Stimulated activated CD8-positive, alpha-beta memory T cell treated with anti-CD3 and anti-CD28 coated beads, Interleukin-4, amount 100 ng/mL, for 48 hours (primary cell): Measurements from ENCODE around the gene STRA6.
A peak's percentile ranks its signal among the peaks of the same experiment; 100 is the strongest.

Experiments
- DNase-seq: peaks from one replicate; pipeline ENCODE4 v3.0.0-alpha.2; 2020

Gene STRA6

DNA sequence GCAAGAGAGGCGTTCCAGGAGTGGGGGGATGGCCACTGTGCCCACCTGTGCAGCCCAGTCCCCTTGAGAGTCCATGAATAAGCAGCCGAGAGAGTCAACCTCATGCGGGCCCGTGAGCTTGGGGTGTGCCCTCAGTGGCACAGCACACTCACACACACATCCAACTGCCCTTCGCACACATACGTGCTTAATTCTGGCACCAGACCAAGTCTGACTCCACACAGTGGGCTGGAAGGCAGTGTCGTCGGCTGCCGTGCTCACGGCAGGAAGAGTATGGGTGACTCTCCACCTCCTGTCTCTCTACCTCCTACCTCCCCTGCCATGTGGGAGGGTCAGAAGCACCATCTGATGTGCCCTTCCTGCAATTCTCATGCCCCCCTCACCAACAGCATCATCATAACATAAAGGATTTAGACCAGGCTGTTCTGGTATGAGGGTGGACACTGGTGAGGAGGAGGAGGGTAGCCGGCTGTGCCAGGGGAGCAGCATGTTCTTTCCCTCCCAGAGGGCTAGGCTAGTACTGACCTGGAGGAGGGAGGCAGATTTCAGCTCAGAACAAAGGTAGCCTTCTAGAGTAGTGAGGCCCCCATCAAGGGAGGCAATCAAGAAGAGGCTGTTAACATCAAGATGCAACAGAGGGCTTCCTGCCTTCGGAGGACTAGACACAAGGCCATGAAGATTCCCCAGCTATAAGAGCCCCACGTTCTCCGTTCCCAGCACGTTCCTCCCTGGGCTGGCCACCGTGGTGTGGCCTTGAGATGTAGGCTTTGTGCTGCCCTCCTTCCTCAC is 5.3 kb upstream of the STRA6 start:
- no peak for DNase-seq

DNA sequence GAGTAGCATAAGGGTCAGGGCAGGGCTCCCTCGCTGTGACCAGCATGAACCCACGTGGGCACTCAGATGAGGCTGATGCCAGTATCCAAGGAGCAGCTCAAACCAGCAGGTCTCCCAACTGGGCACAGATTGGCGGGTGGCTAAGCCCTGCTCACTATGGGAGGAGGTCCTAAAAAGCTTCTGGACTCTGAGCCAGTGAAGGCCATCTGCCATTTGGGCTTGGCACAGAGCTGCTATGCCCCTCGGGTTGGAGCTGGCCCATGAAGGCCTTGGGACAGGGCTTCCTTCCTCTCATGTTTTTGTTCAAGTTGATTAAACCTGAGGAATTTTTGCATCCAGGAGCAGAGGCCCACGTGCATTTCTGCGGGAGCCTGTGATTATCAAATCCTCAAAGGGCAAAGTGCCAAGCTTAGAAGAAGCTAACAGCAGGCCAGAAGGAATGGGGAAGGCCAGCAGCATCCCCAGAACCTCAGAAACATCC is 4.3 kb upstream of the STRA6 start:
- DNase-seq: no peak

- DNase-seq: no peak
Observed at GRCh38 chr15:74205582-74205947, 3.0 kb upstream of the STRA6 start.

DNA sequence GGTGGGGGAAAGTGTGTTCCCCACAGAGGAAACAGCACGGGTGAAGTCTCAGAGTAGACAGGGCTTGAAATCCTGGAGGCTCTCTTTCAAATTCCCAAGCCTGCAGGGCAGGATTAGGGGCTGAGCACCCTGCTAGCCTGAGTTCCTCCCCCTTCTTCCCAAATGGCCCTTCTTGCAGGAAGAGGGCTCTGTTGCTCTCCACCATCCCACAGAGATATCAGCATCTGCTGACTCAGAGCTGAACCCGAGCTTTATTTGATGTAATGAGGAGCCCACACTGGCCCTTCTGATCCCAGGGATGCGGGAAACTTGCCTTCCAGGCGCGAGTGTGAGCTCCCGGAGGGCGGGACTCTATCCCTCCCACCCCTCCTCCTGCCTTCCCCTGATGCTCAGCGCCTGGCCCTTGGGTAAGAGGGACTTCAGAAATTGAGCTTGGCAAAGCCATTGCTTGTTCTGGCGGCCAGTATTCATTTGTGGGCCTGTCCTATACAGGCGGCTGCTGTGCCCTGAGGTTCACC is 1.4 kb upstream of the STRA6 start:
- no peak for DNase-seq

- no peak for DNase-seq
Observed at GRCh38 chr15:74201710-74202420, 722 bp downstream of the STRA6 start.

DNA sequence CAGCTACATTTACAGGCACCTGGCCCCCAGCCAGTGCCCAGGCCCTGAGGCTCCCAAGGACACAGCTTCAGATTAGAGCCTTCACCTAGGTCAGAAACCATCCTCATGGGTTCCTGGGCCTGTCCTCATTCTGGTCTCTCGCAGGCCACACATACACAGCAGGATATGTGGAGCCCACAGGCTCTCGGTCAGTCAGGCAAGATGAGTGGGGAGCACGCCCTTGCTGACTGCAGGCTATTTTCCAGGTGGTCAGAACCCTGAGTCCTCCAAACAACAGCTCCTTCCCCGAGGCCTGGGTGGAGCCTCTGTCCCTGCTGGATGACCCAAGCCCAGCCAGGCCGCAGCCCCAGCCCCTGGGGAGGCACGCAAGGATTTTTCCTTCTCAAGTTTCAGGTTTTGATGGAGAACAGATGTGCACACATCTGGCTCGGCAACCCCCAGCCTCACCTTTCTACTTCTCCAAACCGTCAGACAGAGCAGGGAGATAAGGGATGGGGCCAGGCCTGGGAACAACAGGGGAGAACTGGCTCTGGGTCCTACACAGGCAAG is 1.6 kb downstream of the STRA6 start:
- DNase-seq: no peak

DNA sequence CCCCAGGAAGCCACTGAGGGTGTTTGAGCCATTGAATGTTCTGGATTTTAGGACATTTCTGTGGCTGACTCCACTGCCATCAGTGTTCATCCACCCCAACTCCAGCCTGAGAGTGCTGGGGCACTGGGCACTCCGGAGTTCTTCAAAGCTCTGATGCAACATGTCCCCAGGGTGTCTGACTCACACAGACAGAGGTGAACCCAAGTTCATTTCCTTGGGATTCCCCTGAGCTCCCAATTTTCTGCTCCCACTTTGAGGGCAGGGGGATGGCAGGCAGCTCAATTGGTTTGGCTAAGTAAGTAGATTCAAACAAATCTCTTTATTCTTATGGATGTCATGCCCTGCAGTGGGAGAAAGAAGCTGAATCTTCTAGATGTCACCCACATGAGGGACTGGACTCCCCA is 2.2 kb downstream of the STRA6 start:
- DNase-seq: no peak

- no peak for DNase-seq
Observed at GRCh38 chr15:74199297-74199652, 3.3 kb downstream of the STRA6 start.

- no peak for DNase-seq
Observed at GRCh38 chr15:74197176-74197965, 5.2 kb downstream of the STRA6 start.

DNA sequence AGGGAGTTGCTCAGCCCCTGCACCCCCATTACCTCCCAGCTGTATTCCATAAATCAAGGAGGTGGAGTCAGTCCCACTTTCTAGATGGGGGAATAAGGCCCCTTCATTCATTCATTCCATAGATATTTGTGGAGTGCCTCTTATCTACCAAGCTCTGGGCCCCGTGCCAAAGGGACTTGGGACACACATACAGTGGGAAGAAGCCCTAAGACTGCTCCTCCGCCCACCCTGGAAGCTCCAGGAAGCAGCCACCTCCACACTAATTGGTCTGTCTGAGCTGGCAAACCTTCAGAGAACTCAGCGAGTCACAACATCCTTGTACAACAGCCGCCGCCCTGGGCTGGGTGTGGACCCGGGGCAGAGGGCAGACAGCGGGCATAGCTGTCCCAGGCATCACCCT is 6.4 kb downstream of the STRA6 start:
- no peak for DNase-seq

DNA sequence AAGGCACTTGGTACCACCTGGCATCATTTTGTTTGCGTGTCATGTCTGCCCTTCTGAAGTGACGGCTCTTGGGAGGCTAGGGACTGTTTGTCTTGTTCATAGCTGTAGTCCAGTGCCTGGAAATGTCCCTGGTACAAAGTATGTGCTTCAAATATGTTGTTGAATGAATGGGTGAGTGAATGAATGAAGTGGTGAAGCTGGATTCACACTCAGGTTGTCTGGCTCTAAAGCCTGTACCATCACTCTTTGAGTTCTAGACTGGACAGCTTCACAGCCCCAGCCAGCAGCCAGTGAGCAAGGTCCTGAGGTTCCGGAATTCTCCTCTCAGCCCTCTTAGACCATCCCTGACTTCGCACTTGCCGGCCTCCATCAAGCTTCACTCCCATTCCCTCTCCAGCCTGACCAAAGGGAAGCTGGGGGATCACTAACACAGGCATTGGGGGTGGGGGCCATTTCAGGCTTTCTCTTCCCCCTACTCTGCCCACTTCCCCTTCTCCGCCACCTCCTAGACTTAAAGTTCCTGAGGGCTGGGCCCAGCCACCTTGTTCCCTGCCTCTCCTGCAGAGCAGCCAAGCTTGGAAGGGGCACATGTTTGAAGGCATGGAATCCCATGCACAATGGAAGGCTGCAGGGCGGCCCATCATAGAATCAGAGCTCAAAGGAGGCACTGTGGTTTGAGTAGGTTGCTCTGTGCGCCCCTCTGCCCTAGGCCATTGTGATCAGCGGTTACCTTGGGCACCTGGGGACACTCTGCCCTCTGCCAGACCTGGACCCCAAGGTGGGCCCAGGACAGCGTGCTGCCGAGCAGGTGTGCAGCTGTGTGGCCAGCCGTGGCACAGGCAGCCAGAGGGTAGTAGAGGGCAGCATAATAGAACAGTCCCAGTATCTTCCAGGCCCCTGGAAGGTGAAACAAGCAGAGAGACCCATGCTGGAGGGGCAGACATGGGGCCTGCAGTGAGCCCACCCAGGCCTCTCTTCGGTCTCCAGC is 7.7 kb downstream of the STRA6 start:
- no peak for DNase-seq

DNA sequence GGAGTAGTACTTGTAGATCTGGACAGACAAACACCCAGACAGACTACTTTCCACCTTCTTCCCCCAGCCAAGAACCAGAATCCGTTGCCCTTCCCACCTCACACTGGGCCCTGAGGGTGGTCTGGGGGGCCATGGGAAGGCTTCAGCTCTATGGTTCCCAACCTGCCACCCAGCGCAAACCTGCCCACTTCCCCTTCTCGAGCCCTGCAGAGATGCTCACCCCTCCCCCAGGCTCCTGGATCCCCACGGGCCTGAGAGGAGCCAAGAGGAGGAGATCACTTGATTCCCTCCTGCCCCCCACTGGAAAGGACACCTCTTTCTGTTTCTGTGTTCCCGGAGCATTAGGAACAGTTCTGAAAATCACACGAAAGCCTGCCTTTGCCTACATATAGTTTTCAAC is 8.7 kb downstream of the STRA6 start:
- DNase-seq: no peak

DNA sequence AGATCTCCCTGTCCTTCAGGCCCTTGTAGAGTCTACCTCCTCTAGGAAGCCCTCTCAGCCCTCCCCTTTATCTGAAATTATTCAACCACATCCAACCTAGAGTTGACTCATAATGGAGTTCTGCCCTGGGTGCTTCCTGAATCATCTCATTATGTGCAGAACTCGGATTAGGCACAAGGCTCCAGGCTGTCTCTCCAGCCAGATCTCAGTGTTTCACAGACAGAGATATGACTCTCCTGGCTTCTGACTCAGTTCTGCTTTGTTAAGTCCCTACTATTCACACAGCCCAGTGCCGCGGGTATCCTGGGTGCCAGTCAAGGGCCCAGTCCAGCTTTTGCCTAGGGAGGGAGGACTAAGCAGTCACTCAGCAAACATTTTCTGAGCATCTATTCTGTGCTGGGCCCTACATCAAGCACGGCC is 9.3 kb downstream of the STRA6 start:
- DNase-seq: no peak

DNA sequence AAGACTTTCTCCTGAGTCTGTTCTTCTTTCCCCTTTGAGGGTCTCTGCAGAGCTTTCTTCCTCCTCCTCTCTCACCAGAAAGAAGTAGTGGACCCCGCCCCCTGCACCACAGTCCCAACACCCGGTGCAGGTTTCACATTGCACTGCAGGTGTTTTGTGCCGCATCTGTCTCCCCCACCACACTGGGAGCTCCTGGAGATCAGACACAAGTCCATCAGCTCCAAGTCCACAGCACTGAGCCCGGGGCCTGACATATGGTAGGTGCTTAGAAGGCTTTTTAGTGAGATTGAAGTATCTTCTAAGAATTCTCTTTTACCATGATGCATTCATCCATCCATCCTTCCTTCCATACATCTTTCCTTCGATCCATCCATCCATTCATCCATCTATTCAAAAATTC is 9.8 kb downstream of the STRA6 start:
- DNase-seq: no peak

- no peak for DNase-seq
Observed at GRCh38 chr15:74191798-74192197, 10.8 kb downstream of the STRA6 start.

DNA sequence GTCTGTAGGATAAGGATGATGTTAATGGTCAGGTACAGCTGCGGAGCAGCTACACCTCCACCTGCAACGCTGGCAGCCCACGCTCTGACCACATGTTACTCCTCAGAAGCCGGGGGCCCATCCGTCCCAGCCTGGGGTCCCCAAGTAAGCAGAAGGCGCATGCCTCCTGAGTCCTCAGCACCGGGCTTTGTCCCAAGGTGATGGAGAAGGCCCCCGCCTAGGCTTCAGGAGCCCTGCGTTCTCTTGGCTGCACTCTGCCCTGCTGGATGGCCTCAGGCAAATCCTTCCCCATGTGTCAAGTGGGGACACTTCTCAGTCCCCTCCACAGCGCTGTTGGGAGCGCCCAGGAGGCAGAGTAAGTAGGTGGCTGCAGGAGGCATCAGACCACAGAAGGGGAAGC is 14.4 kb downstream of the STRA6 start:
- no peak for DNase-seq

DNA sequence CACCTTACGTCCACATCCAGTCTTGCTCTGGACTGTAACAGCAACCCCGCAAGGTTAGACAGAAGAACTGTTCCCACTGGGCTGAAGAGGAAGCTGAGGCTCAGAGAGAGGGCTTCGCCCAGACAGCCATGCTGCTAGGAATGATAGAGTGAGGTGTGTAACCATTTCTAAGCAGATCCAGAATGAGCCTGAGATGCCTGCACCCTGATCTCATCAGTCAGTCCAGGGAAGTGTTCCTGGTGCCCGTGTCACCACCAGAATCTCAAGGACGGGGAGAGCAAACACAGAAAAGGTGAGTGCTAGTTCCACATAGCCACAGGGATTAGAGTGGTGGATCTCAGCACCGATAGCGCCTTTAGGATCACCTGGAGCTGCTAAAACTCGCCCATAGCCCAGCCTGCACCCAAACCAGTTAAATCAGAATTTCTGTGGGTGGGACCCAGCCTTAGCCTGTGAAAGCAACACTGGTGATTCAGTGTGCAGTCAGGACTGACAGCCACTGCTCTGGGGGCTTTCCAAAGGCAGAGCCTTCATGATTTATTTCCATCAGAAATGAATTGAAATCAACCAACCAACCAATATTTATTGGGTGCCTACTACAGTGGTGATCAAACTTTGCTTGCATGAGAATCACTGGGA is 16.8 kb downstream of the STRA6 start:
- DNase-seq: peak; percentile 48

- DNase-seq: peak; percentile 55
Observed at GRCh38 chr15:74184582-74185091, 17.9 kb downstream of the STRA6 start.

GRCh38 chr15:74182131-74182530 is 20.5 kb downstream of the STRA6 start:
- DNase-seq: no peak

- DNase-seq: no peak
Observed at GRCh38 chr15:74180881-74181602, 21.5 kb downstream of the STRA6 start.
